IPS-11a (cell line): ENCODE results near the gene PRPF8.
"Not testable (repeated sequence)": the region's sequence is repeated elsewhere in the genome, so short reads cannot be mapped to it uniquely, and the experiment has no call there.

Experiments used
- H3K4me3 ChIP-seq: one replicate; pipeline ENCODE4 v1.5.1; 2013; ENCODE audit warnings: low read depth, low read length, control low read depth

PRPF8 gene

GRCh38 chr17:1695365-1695764 is 10.7 kb upstream of the PRPF8 start:
- no peak overlapping the region for H3K4me3 ChIP-seq

GRCh38 chr17:1693339-1693738 is 8.7 kb upstream of the PRPF8 start:
- no peak overlapping the region for H3K4me3 ChIP-seq

- no peak overlapping the region for H3K4me3 ChIP-seq
These were observed 6.0 kb upstream of the PRPF8 start for GRCh38 chr17:1690544-1691221.

DNA sequence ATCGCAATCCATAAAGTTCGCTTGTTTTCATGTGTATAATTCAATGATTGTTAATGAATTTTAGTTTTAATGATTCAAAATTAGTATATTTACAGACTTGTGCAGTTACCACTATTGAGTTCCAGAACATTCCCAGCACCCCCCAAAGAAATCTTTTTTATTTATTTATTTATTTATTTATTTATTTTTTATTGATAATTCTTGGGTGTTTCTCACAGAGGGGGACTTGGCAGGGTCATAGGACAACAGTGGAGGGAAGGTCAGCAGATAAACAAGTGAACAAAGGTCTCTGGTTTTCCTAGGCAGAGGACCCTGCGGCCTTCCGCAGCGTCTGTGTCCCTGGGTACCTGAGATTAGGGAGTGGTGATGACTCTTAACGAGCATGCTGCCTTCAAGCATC is 3.7 kb upstream of the PRPF8 start:
- H3K4me3 ChIP-seq: not testable (repeated sequence)

- H3K4me3 ChIP-seq: no peak overlapping the region
These were observed 1.4 kb upstream of the PRPF8 start for GRCh38 chr17:1686086-1686485.

GRCh38 chr17:1683459-1683858 is 1.2 kb downstream of the PRPF8 start:
- peak overlapping the region; percentile 81 for H3K4me3 ChIP-seq

- no peak overlapping the region for H3K4me3 ChIP-seq
These were observed 8.3 kb downstream of the PRPF8 start for GRCh38 chr17:1676401-1676800.

- H3K4me3 ChIP-seq: no peak overlapping the region
These were observed 11.5 kb downstream of the PRPF8 start for GRCh38 chr17:1673041-1673785.

- H3K4me3 ChIP-seq: not testable (repeated sequence)
These were observed 20.7 kb downstream of the PRPF8 start for GRCh38 chr17:1663934-1664333.

- no peak overlapping the region for H3K4me3 ChIP-seq
These were observed 23.6 kb downstream of the PRPF8 start for GRCh38 chr17:1661045-1661444.

GRCh38 chr17:1658100-1658499 is 26.6 kb downstream of the PRPF8 start:
- no peak overlapping the region for H3K4me3 ChIP-seq

GRCh38 chr17:1653735-1654134 is 30.9 kb downstream of the PRPF8 start:
- H3K4me3 ChIP-seq: no peak overlapping the region

- not testable (repeated sequence) for H3K4me3 ChIP-seq
These were observed 31.9 kb downstream of the PRPF8 start for GRCh38 chr17:1652794-1653193.

DNA sequence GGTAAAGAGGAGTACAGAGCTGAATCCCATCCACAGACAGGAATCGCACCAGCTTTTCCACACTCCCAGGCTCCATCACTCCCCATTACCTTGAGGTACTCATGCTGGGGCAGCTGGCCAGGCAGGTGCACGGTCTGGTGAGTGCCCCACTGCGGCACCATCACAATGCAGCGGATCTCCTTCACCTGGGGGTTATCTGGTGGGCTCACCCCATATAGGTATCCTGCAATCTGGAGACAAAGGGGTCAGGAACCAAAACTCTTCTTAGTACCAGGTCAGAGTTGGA is 33.2 kb downstream of the PRPF8 start:
- no peak overlapping the region for H3K4me3 ChIP-seq

GRCh38 chr17:1650731-1651558 is 33.7 kb downstream of the PRPF8 start:
- H3K4me3 ChIP-seq: no peak overlapping the region

DNA sequence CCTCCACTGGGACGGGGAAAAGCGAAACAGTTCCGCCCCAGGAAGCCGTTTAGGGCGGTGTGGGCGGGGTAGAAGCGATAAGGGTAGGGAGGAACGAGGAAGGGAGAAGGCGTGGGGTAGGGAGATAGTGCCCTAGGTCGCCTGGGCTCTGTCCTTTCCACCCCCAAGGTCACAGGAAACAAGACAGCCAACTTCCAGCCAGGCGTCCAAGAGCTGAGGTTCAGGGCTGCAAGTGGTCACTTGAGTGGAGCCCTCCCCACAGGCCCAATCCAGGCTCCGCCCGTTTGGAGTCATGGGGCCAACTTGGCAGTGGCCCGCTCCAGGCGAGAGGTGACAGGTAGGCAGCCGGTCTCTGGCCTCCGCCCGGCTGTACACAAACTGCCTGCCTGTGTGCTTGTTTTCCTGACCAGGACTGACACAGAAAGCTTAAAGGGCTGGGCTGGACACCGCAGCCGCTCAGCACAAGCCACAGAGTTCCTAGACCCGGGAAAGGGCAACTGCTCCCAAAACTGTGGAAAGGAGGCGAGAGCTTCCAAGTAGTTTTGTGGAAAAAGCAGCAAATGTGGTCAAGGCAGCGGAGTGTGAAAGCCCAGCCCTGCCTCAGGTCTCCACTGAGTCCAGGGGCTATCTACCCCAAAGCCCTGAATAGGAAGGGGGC is 34.7 kb downstream of the PRPF8 start, which contains the start of gene RILP:
Gene RILP (minus strand): TSS at position 23 of the 658 bp plus-strand sequence. CDS start 62 bp downstream, outside the sequence.
- peak within 1 kb of the TSS; percentile 60 for H3K4me3 ChIP-seq

GRCh38 chr17:1648963-1649843 is 35.5 kb downstream of the PRPF8 start:
- H3K4me3 ChIP-seq: peak overlapping the region; percentile 60

DNA sequence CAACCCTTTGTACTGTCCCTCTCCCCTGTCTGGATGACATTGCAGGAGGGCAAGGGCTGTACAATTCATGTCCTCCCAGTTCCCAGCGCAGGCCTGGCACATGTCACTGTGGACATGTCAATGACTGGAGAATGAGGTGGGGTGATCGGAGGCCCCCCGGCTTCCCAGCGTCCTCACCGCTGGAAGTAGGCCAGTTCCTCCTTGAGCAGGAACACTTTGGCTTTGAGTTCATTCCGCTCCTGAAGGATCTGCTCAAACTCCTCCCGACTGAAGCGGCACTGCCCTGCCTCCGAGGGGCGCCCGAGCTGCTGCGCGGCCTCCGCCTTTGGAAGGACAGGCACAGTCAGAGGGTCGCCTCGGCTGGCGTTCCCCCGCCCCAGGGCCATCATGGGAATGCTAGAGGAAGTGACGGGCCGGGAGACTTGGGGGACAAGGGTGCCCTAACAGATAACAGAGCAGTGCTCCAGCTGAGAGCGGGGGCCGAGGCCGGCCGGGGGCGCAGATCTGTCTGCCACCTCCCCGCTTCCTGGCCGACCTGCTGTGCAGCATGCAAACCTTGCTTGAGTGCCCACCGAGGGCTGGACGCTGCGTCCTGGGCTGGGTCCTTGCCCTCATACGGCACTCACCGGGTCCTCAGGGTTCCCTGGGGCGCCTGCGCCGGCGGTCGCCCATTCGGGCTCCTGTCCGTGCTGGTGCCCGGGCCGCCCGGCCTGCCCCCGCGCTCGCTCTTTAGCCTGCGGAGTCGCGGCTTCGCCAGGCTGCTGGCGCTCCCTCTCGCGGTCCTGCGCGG is 36.3 kb downstream of the PRPF8 start:
- peak overlapping the region; percentile 60 for H3K4me3 ChIP-seq

DNA sequence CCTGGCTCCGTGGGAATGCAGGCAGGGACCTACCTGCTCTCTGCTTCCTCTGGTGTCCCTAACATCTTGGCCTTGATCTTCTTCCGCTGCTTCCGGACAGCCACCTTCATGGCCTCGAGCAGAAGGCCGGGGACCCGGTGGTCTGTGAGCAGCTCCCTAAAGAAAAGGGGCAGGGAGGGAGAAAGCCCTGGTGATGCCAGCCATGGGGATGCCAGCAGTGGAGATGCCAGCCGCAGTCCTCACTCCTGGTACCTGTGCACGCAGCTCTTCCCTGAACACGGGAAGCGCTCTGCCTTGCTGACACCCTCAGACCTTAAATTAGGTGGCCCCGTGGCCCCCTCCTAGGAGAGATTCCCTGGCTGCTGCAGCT is 36.9 kb downstream of the PRPF8 start:
- no peak overlapping the region for H3K4me3 ChIP-seq
